Effector memory CD4-positive, alpha-beta T cell (primary cell): ENCODE data around the gene GET3.
A peak's percentile ranks its signal among the peaks of the same experiment; 100 is the strongest.
"Not testable (repeated sequence)": the region's sequence is repeated elsewhere in the genome, so short reads cannot be mapped to it uniquely, and the experiment has no call there.

Experiments
- DNase-seq, 3 donors: peaks; one replicate each; pipeline ENCODE4 v3.0.0-alpha.2; 2020
- H3K27ac ChIP-seq: 2 replicates; pipeline ENCODE4 v1.7.0; 2013; ENCODE audit warnings: mild to moderate bottlenecking, low read length, moderate library complexity; ENCODE audit not compliant: insufficient read depth, poor library complexity, severe bottlenecking
- H3K27me3 ChIP-seq: replicated peaks from 2 replicates; pipeline ENCODE4 v1.7.0; 2013; ENCODE audit warnings: mild to moderate bottlenecking, low read length; ENCODE audit not compliant: insufficient read depth, control insufficient read depth, poor library complexity, severe bottlenecking
- H3K36me3 ChIP-seq: 2 replicates; pipeline ENCODE4 v1.7.0; 2013; ENCODE audit warnings: mild to moderate bottlenecking, low read length, moderate library complexity; ENCODE audit not compliant: control insufficient read depth, insufficient read depth
- H3K4me1 ChIP-seq: 2 replicates; pipeline ENCODE4 v1.7.0; 2013; ENCODE audit warnings: low read length, mild to moderate bottlenecking; ENCODE audit not compliant: control insufficient read depth, insufficient read depth, poor library complexity, severe bottlenecking
- H3K4me3 ChIP-seq: 2 replicates; pipeline ENCODE4 v1.7.0; 2013; ENCODE audit warnings: low read length, low read depth, mild to moderate bottlenecking; ENCODE audit not compliant: insufficient read depth, poor library complexity, severe bottlenecking
- H3K9me3 ChIP-seq: 2 replicates; pipeline ENCODE4 v1.7.0; 2013; ENCODE audit warnings: mild to moderate bottlenecking, low read length, moderate library complexity; ENCODE audit not compliant: control insufficient read depth

GET3 gene

GRCh38 chr19:12713304-12713703, 24.0 kb upstream of the GET3 start:
- not testable (repeated sequence) for H3K9me3 ChIP-seq, H3K4me1 ChIP-seq, H3K27ac ChIP-seq, H3K4me3 ChIP-seq, DNase-seq, H3K27me3 ChIP-seq
- peaks cover 43% of the 10 kb centered on the region for H3K36me3 ChIP-seq

DNA sequence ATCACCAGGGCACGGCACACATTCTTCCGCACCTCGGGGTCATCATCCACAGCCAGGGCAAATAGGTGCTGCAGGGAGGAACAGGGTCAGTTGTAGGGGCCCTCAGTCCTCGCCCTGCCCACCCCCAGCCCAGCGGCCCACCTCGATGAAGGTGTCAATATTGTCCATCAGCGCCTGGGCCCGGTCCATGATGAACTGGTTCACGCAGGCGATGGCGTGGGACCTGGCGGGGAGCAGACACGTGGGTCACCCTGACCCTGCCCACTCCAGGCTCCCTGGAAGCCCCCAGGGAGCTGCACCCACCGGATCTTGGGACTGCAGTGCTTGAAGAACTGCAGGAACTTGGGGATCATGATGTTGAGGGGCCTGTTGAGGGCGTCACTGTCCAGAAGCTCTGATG, 22.2 kb upstream of the GET3 start:
- Histone ChIP-seq H3K27me3 (no peaks in the 10 kb centered on the region), H3K4me3 (no peak overlapping the region), H3K4me1 (no peaks in the 10 kb centered on the region), H3K27ac (no peak overlapping the region), H3K36me3 (peaks cover 44% of the 10 kb centered on the region), H3K9me3 (no peaks in the 10 kb centered on the region)
- no peak for DNase-seq

- no peak overlapping the region for H3K4me3 ChIP-seq
- peaks cover 39% of the 10 kb centered on the region for H3K36me3 ChIP-seq
- H3K4me1 ChIP-seq, result peaks cover 7% of the 10 kb centered on the region
- DNase-seq, result no peak
- H3K9me3 ChIP-seq, result no peaks in the 10 kb centered on the region
- no peak overlapping the region for H3K27ac ChIP-seq
- no peaks in the 10 kb centered on the region for H3K27me3 ChIP-seq
Measured at GRCh38 chr19:12715929-12716328, 21.4 kb upstream of the GET3 start.

- Histone ChIP-seq H3K27me3 (no peaks in the 10 kb centered on the region), H3K27ac (no peak overlapping the region), H3K9me3 (no peaks in the 10 kb centered on the region), H3K4me1 (peaks cover 19% of the 10 kb centered on the region), H3K4me3 (no peak overlapping the region), H3K36me3 (peaks cover 13% of the 10 kb centered on the region)
- no peak for DNase-seq
Measured at GRCh38 chr19:12720296-12720695, 17.0 kb upstream of the GET3 start.

- Histone ChIP-seq H3K27me3 (no peaks in the 10 kb centered on the region), H3K36me3 (peaks cover 6% of the 10 kb centered on the region), H3K4me3 (peak overlapping the region; percentile 55), H3K4me1 (peaks cover 19% of the 10 kb centered on the region), H3K9me3 (no peaks in the 10 kb centered on the region), H3K27ac (peak overlapping the region; percentile 75)
- no peak for DNase-seq
Measured at GRCh38 chr19:12720851-12721655, 16.2 kb upstream of the GET3 start.

DNA sequence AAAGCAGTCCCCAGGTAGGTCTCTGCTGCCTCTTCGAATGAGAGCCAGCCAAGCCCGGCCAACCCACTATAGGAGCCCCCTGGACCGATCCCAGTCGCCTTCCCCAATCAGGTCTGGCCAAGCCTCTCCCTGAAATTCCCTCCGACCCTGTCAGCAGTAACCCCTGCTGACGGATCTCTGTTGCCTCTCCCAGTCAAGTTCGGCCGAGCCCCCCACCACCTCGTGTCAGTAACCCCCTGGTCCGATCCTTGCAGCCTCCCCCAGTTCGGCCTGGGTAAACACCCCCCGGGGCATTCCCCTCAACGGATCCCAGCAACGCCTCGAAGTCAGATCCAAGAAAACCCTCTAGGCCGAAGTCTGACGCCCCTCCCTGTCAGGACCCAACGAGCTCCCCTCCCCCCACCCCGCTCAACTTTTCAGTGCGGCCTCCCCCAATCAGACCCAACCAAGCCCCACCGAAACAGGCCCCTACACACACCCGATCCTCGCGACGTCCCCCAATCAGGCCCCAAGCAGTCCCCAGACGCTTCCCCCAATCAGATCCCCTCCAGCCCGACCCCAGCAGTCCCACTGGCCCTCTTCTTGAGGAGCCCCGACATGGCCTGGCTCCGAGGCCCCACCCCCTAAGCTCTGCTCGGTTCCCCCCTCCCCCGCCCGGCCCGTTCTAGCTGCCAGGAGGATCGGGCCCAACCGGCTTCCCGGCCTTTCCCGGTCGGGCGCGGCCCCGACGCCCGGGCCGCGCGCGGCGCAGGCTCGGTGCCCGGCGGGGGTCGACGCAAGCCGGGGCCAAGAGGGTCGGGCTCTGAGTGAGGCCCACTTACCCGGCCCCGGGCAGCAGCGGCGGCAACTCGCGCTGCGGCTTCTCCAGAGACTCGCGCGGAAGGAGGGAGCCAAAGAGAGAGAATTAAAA, 15.4 kb upstream of the GET3 start:
- Histone ChIP-seq H3K27me3 (no peaks in the 10 kb centered on the region), H3K36me3 (peaks cover 6% of the 10 kb centered on the region), H3K4me1 (peaks cover 19% of the 10 kb centered on the region), H3K9me3 (no peaks in the 10 kb centered on the region), H3K27ac (peak overlapping the region; percentile 75), H3K4me3 (peak overlapping the region; percentile 55)
- DNase-seq, result peak; percentile 22 to 42 (median 41)

- H3K27me3 ChIP-seq, result no peaks in the 10 kb centered on the region
- peak; percentile 91 to 95 (median 91) for DNase-seq
- peaks cover 19% of the 10 kb centered on the region for H3K4me1 ChIP-seq
- peaks cover 6% of the 10 kb centered on the region for H3K36me3 ChIP-seq
- H3K9me3 ChIP-seq, result no peaks in the 10 kb centered on the region
- peak overlapping the region; percentile 55 for H3K4me3 ChIP-seq
- H3K27ac ChIP-seq, result peak overlapping the region; percentile 75
Measured at GRCh38 chr19:12722566-12723380, 14.5 kb upstream of the GET3 start.

DNA sequence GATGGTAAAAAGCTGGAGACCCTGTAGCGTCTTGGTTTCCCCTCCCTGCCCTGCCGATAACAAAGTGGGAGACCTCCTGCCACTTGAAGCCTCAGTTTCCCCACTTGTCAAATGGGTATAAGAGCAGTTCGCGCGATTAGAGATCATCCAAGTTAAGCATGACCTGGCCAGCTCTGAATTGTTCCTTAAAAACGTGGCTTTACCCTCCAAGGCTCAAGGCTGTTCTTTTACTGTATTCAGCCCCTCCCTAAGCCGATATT, 14.0 kb upstream of the GET3 start:
- Histone ChIP-seq H3K27me3 (no peaks in the 10 kb centered on the region), H3K36me3 (peaks cover 10% of the 10 kb centered on the region), H3K4me3 (peak overlapping the region; percentile 55), H3K4me1 (peaks cover 19% of the 10 kb centered on the region), H3K9me3 (no peaks in the 10 kb centered on the region), H3K27ac (peak overlapping the region; percentile 62)
- no peak for DNase-seq

DNA sequence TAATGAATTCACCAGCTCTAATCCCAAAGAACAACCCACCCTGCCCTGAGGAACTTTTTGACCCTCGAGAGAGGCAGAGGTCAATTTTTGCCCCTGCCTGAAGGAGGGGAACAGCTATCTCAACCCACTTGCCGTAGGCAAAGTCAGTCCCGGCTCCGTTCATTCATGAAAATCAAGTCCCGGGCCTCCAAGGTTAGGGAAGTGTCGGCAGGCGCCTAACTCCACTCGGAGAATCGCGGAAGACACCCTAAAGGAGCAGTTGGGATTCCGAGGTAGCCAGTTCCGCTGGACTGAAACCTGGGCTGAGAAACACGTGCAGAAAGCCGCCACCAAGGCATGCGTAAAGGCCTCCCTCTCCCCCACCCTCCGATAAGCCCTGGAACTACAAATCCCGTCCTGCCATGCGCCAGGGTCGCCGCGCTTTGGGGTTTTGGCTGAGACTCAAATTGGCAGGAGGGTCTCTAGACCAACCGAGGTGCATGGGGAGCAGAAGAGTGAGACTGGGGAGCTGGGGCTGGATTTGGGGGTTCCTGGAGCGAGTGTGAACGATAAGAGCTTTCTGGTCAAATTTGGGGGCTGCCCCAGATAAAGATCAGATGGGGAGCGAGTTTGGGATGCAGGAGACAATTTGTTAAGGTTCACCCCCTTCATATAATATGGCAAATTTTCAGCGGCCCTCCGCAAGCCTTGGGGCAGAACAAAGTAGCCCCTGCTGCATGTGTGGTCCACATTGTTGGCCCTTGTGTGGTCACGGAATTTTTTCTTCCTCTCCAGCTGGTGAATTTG, 13.5 kb upstream of the GET3 start, which contains the start of gene TNPO2:
Gene TNPO2 (minus strand): TSS at position 292 of the 786 bp plus-strand sequence. CDS start 2,955 bp downstream, outside the sequence.
- H3K4me1 ChIP-seq, result peaks cover 19% of the 10 kb centered on the region
- peaks cover 10% of the 10 kb centered on the region for H3K36me3 ChIP-seq
- DNase-seq, result peak in 2 of 3 donors; percentile 26 to 38
- no peaks in the 10 kb centered on the region for H3K27me3 ChIP-seq
- H3K27ac ChIP-seq, result peak within 1 kb of the TSS; percentile 75
- no peaks in the 10 kb centered on the region for H3K9me3 ChIP-seq
- H3K4me3 ChIP-seq, result peak within 1 kb of the TSS; percentile 55
